MM.1S (cell line): ENCODE data around the gene SEPTIN14.
"Not testable (repeated sequence)": the region's sequence is repeated elsewhere in the genome, so short reads cannot be mapped to it uniquely, and the experiment has no call there.

Experiments
- CTCF ChIP-seq: fragments of 300-600 bp; sonication (generic); IDR thresholded peaks from 2 replicates; pipeline ENCODE4 v1.5.1; 2016; ENCODE audit warnings: antibody characterized with exemption, low read length, mixed read lengths
- EZH2 ChIP-seq: fragments of 300-600 bp; sonication (generic); optimal IDR thresholded peaks from 2 replicates; pipeline ENCODE3; 2017; ENCODE audit warnings: low read depth, mild to moderate bottlenecking, antibody characterized with exemption, low read length, mixed read lengths

- not testable (repeated sequence) for TF ChIP-seq CTCF, EZH2
These were observed 77.1 kb downstream of the SEPTIN14 start for GRCh38 chr7:55785444-55785843.
